Measurements from ENCODE around the gene ACTN4.

DNA sequence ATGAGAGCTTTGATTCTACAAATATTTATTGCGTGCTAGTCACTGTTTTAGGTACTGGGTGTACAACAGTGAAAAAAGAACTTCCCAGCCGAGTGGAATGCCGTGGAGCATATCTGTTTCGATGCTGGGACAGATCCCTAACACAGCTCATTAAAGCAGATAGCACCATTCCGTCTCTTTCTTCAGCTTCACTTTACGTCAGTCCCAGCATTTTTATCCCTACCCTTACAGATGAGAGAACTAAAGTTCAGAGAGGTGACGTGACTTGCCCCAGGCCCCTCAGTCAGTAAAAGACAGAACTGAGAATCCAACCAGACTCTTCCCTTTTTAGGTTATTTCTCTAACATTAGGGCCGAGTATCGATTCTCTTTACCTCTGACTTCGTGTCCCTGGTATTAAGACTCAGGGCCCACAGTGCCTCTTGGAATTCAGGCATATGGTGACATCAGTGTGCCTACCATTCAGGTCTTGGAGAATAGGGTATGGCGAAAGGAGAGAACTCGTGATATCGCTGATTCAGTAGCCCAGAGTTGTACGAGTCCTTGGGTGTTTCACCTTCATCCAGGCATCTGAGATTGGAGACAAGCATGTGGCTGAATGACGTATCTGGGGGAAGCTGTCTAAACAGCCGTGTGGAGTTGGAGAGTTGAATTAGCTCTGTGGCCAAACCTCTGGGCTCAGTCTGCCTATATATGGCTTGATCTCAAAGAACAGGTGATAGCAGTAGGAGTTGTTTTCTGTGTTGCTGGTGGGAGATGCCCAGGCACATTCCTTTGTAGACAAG is 27.1 kb downstream of the ACTN4 start:
- TF ChIP-seq, protein P1, sequence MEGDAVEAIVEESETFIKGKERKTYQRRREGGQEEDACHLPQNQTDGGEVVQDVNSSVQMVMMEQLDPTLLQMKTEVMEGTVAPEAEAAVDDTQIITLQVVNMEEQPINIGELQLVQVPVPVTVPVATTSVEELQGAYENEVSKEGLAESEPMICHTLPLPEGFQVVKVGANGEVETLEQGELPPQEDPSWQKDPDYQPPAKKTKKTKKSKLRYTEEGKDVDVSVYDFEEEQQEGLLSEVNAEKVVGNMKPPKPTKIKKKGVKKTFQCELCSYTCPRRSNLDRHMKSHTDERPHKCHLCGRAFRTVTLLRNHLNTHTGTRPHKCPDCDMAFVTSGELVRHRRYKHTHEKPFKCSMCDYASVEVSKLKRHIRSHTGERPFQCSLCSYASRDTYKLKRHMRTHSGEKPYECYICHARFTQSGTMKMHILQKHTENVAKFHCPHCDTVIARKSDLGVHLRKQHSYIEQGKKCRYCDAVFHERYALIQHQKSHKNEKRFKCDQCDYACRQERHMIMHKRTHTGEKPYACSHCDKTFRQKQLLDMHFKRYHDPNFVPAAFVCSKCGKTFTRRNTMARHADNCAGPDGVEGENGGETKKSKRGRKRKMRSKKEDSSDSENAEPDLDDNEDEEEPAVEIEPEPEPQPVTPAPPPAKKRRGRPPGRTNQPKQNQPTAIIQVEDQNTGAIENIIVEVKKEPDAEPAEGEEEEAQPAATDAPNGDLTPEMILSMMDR (IDR thresholded peaks at IDR 0.05): no peak
- no peak for TF ChIP-seq EP300 (IDR thresholded peaks at IDR 0.05)
- TF ChIP-seq POLR2A (IDR thresholded peaks at IDR 0.05): no peak
